ENCODE data around the gene STAB2.

STAB2 gene

DNA sequence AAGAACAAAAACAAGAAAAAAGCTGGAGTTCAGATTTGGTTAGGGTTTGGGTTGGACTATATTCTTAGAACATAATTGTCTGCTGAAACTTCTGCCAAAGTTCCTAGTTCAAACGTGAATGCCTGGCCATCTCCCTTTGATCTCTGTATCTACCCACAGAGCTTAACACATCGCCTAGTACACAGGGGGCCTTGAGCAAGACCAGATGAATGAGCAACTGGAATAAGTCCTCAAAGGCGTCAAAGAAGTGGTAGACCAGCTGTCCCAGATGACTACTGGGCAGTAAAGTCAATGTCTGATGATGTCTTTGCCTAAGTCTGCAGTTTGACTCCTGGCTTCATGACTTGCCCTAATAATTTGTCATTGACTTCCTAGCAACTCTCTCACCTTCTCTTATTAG lies 13.9 kb upstream of the STAB2 start:
- Histone ChIP-seq H3K4me2 (ENCODE audit: low read depth, low read length, poor library complexity, severe bottlenecking) (no peak overlapping the region), H3K36me3 (ENCODE audit: low read length) (no peaks in the 10 kb centered on the region), H3K9ac (ENCODE audit: low read length) (no peak overlapping the region), H3K79me2 (ENCODE audit: insufficient read depth, low read length) (no peaks in the 10 kb centered on the region), H3K4me3 (ENCODE audit: insufficient read depth, low read length, poor library complexity, severe bottlenecking) (no peak overlapping the region), H2AFZ (ENCODE audit: low read depth, low read length, severe bottlenecking) (no peak overlapping the region), H4K20me1 (ENCODE audit: low read depth, low read length) (no peaks in the 10 kb centered on the region), H3K9me2 (replicated peaks; ENCODE audit: insufficient read depth, low read length) (no peaks in the 10 kb centered on the region), H3F3A (ENCODE audit: insufficient read depth) (no peaks in the 10 kb centered on the region), H3K9me3 (ENCODE audit: insufficient read depth, low read length) (no peaks in the 10 kb centered on the region), H3K27ac (ENCODE audit: low read depth, low read length) (no peak overlapping the region), H3K27me3 (ENCODE audit: low read length) (no peaks in the 10 kb centered on the region)
- no peak for TF ChIP-seq EZH2phosphoT487 (conservative IDR thresholded peaks at IDR 0.05; ENCODE audit: low read length)
- no peak for TF ChIP-seq CTCF (IDR thresholded peaks at IDR 0.05; ENCODE audit: insufficient read depth, low read length, poor library complexity, severe bottlenecking)

GRCh38 chr12:103578926-103579325 lies 8.1 kb upstream of the STAB2 start:
- Histone ChIP-seq H3K79me2 (ENCODE audit: insufficient read depth, low read length) (no peaks in the 10 kb centered on the region), H3K4me3 (ENCODE audit: insufficient read depth, low read length, poor library complexity, severe bottlenecking) (no peak overlapping the region), H3K9me2 (replicated peaks; ENCODE audit: insufficient read depth, low read length) (no peaks in the 10 kb centered on the region), H3K9ac (ENCODE audit: low read length) (no peak overlapping the region), H4K20me1 (ENCODE audit: low read depth, low read length) (no peaks in the 10 kb centered on the region), H3F3A (ENCODE audit: insufficient read depth) (no peaks in the 10 kb centered on the region), H2AFZ (ENCODE audit: low read depth, low read length, severe bottlenecking) (no peak overlapping the region), H3K9me3 (ENCODE audit: insufficient read depth, low read length) (no peaks in the 10 kb centered on the region), H3K27me3 (ENCODE audit: low read length) (no peaks in the 10 kb centered on the region), H3K27ac (ENCODE audit: low read depth, low read length) (no peak overlapping the region), H3K36me3 (ENCODE audit: low read length) (no peaks in the 10 kb centered on the region), H3K4me2 (ENCODE audit: low read depth, low read length, poor library complexity, severe bottlenecking) (no peak overlapping the region)
- no peak for TF ChIP-seq EZH2phosphoT487 (conservative IDR thresholded peaks at IDR 0.05; ENCODE audit: low read length)
- no peak for TF ChIP-seq CTCF (IDR thresholded peaks at IDR 0.05; ENCODE audit: insufficient read depth, low read length, poor library complexity, severe bottlenecking)

DNA sequence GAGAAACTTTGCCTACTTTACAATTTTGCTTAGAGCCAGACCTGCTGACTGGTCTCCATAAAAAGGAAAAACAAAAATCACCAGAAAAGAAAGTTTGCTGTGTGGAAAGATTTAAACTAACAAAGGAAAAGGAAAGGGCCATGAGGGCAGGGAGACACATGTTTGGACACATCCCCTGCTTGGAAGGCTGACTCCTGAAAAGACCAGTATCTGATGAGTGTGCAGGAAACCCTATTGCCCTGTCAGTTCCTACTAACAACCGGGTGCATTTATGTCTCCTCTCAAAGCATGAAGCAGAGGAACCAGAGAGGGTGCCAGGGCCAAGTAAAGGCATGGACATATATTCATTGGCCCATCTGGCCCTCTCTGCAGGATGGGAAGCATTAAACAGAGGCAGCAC lies 7.0 kb upstream of the STAB2 start:
- Histone ChIP-seq H3K27ac (ENCODE audit: low read depth, low read length) (no peak overlapping the region), H3K9ac (ENCODE audit: low read length) (no peak overlapping the region), H3F3A (ENCODE audit: insufficient read depth) (no peaks in the 10 kb centered on the region), H3K79me2 (ENCODE audit: insufficient read depth, low read length) (no peaks in the 10 kb centered on the region), H3K27me3 (ENCODE audit: low read length) (no peaks in the 10 kb centered on the region), H3K9me3 (ENCODE audit: insufficient read depth, low read length) (no peaks in the 10 kb centered on the region), H3K36me3 (ENCODE audit: low read length) (no peaks in the 10 kb centered on the region), H3K4me2 (ENCODE audit: low read depth, low read length, poor library complexity, severe bottlenecking) (no peak overlapping the region), H3K4me3 (ENCODE audit: insufficient read depth, low read length, poor library complexity, severe bottlenecking) (no peak overlapping the region), H4K20me1 (ENCODE audit: low read depth, low read length) (no peaks in the 10 kb centered on the region), H2AFZ (ENCODE audit: low read depth, low read length, severe bottlenecking) (no peak overlapping the region), H3K9me2 (replicated peaks; ENCODE audit: insufficient read depth, low read length) (no peaks in the 10 kb centered on the region)
- TF ChIP-seq CTCF (IDR thresholded peaks at IDR 0.05; ENCODE audit: insufficient read depth, low read length, poor library complexity, severe bottlenecking) (no peak), EZH2phosphoT487 (conservative IDR thresholded peaks at IDR 0.05; ENCODE audit: low read length) (no peak)

GRCh38 chr12:103583008-103583407 lies 4.1 kb upstream of the STAB2 start:
- no peaks in the 10 kb centered on the region for H3F3A ChIP-seq (ENCODE audit: insufficient read depth)

More at GRCh38 chr12:103583008-103583407, 4.1 kb upstream of the STAB2 start:
- Histone ChIP-seq H4K20me1 (ENCODE audit: low read depth, low read length) (no peaks in the 10 kb centered on the region), H3K9me2 (replicated peaks; ENCODE audit: insufficient read depth, low read length) (no peaks in the 10 kb centered on the region), H3K9ac (ENCODE audit: low read length) (no peak overlapping the region), H3K27me3 (ENCODE audit: low read length) (no peaks in the 10 kb centered on the region), H3K4me2 (ENCODE audit: low read depth, low read length, poor library complexity, severe bottlenecking) (no peak overlapping the region), H3K4me3 (ENCODE audit: insufficient read depth, low read length, poor library complexity, severe bottlenecking) (no peak overlapping the region), H3K79me2 (ENCODE audit: insufficient read depth, low read length) (no peaks in the 10 kb centered on the region), H3K27ac (ENCODE audit: low read depth, low read length) (no peak overlapping the region), H3K36me3 (ENCODE audit: low read length) (no peaks in the 10 kb centered on the region), H3K9me3 (ENCODE audit: insufficient read depth, low read length) (no peaks in the 10 kb centered on the region), H2AFZ (ENCODE audit: low read depth, low read length, severe bottlenecking) (no peak overlapping the region)
- no peak for TF ChIP-seq CTCF (IDR thresholded peaks at IDR 0.05; ENCODE audit: insufficient read depth, low read length, poor library complexity, severe bottlenecking)
- no peak for TF ChIP-seq EZH2phosphoT487 (conservative IDR thresholded peaks at IDR 0.05; ENCODE audit: low read length)

All from SU-DHL-6 (cell line).